C4-2B (cell line): ENCODE data around the gene NECAB2.

ENCODE experiments used
- H3K27ac ChIP-seq: fragments of 450-650 bp; 2 replicates; pipeline ENCODE4 v1.5.1; 2017
- ZFX ChIP-seq: fragments of 450-650 bp; IDR thresholded peaks from 2 replicates; pipeline ENCODE4 v1.6.1; 2017
- TF ChIP-seq, protein P1 (sequence below): fragments of 450-650 bp; conservative IDR thresholded peaks from 2 replicates; pipeline ENCODE4 v1.5.1; 2017; ENCODE audit warnings: mild to moderate bottlenecking

Gene NECAB2

DNA sequence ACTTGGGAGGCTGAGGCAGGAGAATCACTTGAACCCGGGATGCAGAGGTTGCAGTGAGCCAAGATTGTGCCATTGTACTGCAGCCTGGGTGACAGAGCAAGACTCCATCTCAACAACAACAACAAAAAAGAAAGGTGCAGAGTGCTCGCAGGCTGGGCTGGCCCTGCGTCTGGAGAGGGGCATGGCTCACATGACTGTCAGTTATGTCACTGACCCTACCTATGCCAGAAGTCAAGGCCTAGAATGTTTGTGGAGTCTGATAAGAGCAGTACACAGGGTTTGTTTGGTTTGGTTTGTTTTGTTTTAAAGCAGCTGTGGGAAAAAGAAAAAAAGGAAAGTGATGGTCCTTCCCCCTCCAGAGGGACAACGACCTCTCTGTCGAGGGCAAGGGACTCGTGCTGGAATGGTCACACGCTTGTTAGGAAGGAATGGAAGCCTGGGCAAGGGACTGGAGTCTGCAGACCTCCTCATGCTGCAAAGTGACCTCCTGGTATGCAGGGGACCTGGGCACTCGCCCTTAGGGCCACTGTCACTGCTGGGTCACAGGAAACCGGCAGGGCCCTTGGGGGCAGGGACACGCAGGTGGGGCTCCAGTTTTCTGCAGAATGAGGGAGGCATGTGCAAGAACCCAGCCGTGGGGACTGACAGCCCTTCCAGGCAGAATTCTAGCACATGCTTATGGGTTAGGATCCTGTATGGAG, 25.1 kb upstream of the NECAB2 start:
- TF ChIP-seq, protein P1, sequence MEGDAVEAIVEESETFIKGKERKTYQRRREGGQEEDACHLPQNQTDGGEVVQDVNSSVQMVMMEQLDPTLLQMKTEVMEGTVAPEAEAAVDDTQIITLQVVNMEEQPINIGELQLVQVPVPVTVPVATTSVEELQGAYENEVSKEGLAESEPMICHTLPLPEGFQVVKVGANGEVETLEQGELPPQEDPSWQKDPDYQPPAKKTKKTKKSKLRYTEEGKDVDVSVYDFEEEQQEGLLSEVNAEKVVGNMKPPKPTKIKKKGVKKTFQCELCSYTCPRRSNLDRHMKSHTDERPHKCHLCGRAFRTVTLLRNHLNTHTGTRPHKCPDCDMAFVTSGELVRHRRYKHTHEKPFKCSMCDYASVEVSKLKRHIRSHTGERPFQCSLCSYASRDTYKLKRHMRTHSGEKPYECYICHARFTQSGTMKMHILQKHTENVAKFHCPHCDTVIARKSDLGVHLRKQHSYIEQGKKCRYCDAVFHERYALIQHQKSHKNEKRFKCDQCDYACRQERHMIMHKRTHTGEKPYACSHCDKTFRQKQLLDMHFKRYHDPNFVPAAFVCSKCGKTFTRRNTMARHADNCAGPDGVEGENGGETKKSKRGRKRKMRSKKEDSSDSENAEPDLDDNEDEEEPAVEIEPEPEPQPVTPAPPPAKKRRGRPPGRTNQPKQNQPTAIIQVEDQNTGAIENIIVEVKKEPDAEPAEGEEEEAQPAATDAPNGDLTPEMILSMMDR = no peak
- no peak for TF ChIP-seq ZFX
- no peak overlapping the region for H3K27ac ChIP-seq

DNA sequence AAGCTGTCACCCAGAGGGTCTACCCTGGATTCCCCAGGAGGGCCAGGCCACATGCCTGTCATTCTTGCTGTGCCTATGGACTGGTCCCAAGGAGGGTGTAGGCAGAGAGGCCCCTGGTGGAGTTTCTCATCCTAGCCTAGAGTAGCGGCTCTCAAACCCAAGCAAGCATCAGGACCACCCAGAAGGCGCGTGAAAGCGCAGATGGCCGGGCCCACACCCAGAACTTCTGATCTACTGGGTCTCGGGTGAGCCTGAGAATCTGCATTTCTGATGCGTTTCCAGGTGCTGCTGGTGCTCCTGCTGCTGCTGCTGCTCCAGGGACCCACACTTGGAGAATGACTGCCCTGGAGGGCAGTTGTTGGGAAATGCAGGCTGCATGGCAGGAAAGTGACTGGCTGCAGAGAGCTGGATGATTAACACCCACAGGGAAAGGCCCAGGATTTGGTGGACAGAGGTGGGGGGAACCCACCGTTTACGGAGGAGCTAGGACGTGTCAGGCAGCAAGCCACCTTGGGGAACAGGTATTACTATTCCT, 24.5 kb upstream of the NECAB2 start:
- H3K27ac ChIP-seq = no peak overlapping the region
- no peak for TF ChIP-seq ZFX
- TF ChIP-seq, protein P1 = no peak

DNA sequence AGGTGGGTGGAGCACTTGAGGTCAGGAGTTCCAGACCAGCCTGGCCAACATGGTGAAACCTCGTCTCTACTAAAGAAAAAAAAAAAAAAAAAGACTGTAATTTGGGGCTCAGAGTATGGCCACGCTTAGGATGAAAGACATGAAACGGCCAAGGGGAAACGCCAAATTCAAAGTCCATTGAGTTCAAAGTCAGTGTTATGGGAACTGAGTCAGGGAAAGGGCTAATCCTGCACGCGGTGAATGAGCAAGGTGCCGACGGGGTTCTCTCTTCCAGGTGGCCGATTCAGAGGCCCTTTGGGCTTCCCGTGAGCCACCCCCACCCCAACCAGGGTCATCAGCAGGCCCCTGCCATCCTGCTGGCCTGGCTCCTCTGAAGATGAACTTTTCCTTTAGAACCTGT, 22.5 kb upstream of the NECAB2 start:
- H3K27ac ChIP-seq = no peak overlapping the region
- TF ChIP-seq, protein P1 = no peak
- TF ChIP-seq ZFX = no peak

DNA sequence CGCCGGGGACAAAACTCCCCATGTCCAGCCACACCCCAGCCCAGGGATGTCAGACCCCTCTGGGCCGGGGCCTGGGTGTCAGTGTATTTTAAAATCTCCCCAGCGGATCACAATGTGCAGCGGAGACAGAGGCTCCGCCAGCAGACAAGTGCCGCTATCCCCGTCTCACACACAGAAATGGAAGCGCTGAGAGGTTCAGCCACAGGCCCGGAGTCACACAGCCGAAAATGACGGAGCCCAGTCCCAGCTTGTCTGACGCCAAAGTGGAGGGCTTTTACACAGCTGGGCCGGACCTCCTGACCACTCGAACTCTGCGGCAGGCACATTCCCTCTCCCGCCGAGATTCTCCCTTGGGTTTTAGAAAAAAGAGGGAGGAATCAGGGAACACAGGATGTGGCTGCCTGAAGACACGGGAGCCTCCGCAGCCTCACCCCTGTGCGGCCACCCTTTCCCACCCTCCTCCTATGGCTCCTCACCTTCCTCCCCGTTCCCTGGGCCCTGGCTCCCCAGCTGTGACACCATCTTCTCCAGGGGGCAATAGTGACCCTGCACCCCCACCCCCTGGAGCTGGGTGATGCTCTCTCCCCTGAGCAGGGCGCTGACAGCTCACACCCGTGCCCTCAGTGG, 21.8 kb upstream of the NECAB2 start:
- no peak overlapping the region for H3K27ac ChIP-seq
- TF ChIP-seq, protein P1 = no peak
- no peak for TF ChIP-seq ZFX

DNA sequence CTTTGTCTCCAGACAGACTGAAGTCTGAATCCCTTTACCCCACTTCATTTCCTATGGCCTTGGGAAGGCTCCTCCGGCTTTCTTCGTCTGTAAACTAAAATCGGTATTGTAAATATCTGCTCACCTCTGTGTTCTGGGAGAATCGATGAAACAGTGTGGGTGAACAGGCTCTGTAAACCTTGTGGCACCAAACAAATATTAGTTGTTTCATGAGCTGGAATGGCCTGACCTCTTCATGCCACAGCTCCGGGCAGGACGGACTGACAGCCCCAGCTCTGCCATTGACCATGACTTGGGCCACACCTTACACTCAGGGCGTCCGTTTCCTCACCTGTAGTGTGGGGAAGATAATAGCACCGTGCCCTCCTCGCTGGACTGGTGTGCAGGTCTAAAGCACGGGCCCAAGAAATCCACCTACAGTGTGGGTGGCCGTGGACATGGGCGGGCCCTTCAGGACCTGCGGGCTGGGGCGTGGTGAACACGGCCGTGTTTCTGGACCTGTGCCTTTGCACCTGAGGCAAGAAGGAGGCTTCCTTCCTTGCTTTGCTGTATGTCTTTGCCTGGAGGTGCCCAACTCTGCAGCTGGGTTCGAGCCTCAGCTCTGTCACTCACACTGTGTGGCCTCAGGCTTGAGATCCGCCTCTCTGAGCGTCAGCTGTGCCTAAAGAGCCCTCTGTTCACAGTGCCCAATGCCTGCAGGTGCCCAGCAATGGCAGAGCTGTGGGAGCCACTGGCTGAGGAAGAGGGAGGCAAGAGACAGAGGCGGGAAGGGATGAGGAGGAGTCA, 21.1 kb upstream of the NECAB2 start:
- H3K27ac ChIP-seq = no peak overlapping the region
- TF ChIP-seq, protein P1 = no peak
- TF ChIP-seq ZFX = no peak

DNA sequence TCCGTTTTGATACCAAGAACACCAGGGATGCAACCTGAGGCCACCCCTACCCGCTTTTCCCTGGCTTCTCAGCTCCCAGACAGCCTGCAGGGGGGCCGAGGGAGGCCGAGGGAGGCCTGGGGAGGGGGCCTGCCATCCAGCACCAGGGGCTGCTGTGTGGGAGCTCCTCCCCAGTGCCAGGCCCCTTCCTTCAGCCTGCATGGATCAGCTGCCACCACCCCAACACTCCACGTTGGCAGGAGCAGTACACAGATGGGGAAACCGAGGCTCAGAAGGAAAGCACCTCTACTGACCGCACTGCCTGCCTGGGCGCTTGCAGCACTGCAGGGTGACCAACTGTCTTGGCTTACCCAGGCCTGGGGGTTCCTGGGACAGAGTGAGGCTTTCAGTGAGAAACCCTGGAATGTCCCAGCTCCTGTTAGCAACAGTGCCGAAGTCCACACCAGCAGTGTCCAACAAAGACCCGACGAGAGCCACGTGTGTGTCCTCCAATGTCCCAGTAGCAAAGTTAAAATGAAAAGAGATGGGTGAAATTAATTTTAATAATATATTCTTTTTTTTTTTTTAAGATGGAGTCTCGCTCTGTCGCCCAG, 20.3 kb upstream of the NECAB2 start:
- no peak for TF ChIP-seq ZFX
- TF ChIP-seq, protein P1 = no peak
- no peak overlapping the region for H3K27ac ChIP-seq
